DMS153 (cell line): ENCODE results near the gene EYS.

Experiments used
- DNase-seq: peaks from one replicate; lab custom pipeline; 2025; lab: John Stamatoyannopoulos, UW

Gene EYS

DNA sequence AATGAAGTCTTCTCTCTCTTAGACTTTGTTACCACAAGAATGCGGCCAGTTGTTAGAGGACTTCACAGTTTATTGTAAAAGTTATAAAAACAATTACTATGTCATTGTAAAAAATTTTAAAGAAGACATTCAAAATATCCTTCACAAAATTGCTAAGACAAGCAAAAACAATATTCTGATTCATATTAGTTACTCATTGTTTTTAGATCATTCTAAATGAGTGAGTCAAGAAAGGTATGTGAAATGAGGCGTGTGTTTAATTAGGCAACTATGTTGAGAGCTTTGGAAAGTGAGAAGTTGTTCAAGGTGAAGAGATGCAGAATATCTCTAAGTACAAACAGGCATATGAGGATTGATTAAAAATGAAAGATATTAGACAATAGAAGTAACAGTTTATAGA lies 875.3 kb downstream of the EYS start:
- DNase-seq, result no peak

DNA sequence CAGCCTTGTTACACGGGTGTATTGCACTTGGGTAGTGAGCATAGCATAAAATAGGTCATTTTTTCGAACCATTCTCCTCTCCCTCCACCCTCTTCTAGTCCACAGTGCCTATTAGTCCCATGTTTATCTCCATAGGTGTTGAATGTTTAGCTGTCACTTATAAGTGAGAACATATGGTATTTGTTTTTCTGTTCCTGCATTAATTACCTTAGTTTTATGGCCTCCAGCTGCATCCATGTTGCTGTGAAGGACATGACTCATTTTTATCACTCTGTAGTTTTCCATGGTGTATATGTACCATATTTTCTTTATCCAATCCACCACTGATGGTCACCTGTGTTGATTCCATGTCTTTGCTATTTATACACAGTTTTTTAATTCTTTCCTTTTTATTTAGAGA lies 889.5 kb downstream of the EYS start:
- no peak for DNase-seq

DNA sequence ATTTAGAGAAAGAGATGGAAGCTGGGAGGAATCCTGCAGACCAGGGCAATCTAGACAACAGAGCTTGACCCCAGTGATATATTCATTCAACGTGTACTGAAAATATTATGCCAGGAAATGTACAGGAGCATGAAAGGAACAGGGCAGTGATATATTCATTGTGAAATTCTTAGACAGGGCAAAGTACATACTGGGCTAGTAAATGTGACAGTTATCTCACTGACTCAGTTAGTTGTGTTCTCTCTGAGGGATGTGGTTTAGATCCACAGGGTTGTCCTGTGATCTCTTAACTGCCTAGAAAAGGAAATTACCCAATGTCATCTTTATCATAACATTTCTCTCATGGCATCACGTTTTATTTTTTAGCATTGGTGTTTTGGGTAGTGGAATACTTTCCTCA lies 891.3 kb downstream of the EYS start:
- DNase-seq, result no peak

DNA sequence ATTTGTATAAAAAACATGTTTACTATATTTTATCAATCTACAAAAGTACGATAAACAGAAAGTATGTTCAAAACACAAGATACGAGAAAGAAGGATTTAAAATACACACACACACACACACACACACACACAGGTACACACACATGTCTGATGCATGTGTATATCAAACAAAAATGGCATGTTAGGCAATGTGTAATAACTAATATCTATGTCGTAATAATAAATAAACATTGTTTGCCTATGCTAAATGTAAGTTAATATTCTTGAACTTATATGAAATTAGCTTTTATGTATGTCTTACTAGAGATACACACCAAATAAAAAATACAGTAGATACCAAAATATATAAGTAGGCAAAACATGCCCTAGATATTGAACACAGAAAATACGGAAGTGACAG lies 894.9 kb downstream of the EYS start:
- no peak for DNase-seq

DNA sequence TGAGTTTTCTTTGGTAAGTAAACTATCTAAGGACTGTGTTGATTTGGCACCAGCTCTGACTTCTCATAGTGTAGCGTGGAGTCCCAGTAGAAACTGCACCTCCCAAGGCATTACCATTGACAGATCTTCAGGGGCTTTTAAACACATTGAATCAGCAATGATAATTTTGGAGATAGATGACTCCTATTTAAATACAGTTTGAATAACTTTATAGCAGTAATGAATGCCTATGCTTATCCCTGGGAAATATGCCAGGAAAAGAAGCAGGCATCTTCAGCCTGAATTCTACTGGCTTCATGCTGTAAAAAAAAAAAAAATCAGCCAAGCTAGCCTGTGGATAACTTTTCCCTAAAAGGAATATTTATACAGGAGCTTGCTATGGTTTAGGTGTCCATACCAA lies 895.9 kb downstream of the EYS start:
- DNase-seq, result no peak

DNA sequence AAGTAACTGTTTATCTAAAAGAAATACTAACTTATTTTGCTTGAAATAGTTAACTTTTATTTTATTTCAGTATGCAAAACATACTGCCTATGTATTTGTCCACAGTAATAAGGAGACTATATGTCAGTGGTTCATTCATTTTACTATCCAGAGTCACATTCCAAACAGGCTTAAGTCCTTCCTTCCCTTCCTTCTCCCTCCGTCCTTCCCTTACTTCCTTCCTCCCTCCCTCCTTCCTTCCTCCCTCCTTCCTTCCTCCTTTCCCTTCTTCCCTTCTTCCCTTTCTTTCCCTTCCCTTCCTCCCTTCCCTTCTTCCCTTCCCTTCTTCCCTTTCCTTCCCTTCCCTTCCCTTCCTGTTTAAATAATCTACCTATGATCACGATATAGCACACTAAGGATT lies 899.2 kb downstream of the EYS start:
- DNase-seq, result no peak

DNA sequence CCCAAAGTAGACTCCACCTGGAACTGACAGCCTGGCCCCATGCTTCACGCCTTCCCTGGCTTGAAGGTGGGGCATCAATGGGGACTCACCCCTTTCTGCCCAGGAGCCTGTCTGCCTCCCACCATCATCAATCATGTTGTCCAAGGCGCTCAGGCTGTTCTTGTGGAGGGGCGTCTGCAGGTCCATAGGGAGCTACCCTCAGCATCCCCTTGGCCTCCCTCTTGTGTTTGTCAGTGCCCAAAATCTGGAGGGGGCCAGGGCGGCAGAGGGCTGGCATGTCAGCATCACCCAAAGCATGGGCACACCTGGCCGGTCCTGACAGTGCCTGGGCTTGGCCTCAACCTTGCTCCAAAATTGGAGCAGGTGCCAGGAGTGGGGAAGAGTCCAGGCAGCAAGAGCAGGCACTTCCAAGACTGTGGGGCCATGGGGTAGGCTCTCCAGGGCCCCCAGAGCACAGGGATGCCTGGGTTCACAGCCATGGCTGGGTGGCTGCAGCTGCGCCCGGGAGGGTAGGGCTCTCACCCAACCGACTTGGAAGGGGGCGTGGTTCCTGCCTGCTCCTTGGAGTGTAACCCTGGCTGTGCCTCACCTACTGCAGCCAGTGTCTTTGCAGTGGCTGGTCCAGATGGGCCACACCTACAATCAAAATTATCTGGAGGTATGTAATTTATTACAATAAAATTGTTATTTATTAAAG lies 903.4 kb downstream of the EYS start:
- DNase-seq, result no peak

DNA sequence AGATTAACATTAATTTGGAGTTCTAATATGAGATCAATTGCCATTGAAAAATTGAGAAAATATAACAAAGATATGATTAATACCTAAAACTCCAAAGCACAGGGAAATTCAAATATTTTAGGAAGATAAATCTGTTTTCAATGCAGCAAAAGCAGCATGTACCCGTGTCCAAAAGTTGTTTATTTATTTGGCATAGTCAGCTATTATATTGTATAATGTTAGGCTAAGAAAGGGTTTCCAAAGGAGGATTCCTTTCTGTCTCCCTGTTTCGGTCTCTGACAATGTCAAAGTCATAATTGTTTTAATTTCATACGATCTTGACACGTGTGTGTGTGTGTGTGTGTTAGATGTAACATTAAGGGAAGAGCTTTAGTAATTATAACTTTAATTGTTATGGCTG lies 914.5 kb downstream of the EYS start:
- DNase-seq, result no peak

DNA sequence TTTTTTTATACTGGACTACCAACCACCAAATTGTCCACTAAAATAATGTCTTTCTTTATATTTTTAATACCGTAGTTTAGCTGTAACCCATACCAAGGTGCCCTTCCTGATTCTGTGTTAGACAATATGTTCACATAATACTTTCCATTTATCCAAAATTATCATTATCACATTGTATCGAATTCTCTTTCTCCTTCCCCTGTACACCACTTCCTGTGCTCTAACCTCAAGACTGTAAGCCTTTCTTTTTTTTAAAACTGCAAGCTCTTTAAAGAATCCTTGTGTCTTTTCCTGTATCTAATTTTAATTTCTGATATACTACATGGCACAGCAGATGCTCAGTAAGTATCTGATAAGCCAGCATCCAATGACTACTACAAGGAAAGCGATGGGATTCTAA lies 917.5 kb downstream of the EYS start:
- no peak for DNase-seq

DNA sequence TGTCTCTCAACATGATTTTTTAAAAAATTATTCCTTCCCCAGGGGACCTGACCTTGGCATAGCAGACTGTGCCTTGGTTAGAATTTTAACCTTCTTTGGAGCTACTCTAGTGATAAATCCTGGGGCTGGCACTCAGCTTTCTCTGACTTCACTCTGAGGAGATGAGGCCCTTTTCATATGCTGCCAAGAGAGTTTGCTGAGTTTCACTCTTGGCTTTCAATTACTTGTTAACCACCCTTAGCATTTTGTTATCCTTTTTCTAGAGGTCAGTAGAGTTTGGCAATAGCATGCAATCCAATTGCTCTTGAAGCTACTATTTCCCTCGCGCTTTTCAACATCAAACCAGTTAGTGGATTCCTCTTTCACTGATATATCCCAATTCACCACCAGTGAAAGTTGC lies 920.3 kb downstream of the EYS start:
- DNase-seq, result no peak

DNA sequence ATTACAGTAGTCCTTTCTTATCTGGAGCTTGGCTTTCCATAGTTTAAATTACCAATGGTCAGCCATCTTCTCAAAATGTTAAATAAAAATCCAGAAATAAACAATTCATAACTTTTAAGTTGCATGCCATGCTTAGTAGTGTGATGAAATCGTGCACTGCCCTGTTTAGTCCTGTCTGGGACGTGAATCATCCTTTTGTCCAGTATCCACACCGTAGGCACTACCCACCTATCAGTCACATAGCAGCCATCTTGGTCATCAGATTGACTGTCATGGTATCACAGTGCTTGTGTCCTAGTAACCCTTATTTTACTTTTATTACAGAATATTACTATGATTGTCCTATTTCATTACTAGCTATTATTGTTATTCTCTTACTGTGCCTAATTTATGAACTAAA lies 924.1 kb downstream of the EYS start:
- no peak for DNase-seq

DNA sequence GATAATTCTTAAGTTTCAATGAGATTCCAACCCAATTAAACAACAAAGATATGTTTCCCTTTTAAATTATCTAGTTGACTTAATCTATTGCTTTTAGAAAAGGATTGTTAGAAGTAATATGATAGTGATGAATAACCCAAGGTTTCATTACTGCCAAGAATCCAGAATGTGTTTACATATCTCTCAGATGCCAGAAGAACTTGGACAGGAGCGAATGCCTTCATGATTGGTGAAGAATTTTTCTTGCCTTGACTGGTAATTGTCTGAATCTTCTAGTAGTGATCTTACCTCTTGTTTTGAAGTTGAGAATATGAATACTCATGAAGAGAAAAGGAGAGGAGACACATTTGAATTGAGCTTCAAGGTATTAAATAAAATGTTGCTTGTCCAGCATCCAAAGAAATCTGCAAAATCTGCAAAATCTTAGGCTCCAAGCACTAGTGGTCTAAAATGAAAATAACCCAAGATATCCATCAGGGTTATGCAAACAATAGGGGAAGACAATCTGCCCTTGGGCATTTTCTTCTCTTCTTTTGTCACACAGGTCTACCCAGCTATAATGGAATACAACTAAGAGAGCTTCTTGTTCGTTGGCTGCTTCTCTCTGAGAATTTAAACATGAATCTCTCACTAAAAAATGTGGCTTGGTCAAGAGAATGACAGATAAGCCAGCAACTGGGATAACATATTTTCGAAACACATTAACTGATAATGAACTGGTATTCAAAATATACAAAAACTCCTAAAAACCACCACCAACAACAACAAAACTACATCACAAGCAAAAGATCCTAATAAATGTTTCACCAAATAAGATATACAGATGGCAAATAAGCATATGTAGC lies 928.9 kb downstream of the EYS start:
- DNase-seq, result no peak

DNA sequence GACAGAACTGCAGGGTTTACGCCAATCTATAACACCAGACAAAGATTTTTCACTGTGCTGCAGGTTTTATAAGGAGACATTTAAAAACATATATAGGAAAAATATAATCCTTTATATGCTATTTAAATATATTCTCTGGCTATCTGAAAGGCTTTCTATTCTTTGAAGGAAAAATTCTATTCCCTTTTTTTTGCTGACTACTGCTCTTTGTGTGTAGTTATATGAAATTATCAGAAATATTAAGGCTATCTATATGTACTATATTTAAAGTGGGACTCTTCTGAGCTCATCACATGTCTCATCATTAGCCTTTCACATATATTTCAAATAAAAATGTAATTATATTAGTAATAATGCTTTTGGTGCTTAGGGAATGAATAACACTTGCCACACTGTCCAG lies 930.7 kb downstream of the EYS start:
- no peak for DNase-seq

DNA sequence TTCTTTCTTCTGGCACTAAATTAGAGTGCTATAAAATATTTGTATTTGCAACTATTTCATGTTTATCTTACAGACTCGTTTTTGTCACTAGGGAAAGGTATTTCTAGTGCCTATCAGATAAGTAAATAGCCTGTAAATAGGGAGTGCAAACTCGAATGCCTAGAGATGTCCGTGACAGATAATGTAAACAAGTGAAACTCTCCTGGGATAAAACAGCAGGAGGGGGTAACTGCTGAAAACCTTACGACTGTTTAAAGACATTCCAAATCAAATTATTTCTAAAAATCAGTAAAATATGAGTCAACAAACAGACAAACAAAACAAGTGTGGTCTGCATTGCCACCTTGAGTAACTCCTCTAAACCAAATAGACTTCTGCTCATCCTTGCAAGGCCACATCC lies 932.1 kb downstream of the EYS start:
- no peak for DNase-seq

DNA sequence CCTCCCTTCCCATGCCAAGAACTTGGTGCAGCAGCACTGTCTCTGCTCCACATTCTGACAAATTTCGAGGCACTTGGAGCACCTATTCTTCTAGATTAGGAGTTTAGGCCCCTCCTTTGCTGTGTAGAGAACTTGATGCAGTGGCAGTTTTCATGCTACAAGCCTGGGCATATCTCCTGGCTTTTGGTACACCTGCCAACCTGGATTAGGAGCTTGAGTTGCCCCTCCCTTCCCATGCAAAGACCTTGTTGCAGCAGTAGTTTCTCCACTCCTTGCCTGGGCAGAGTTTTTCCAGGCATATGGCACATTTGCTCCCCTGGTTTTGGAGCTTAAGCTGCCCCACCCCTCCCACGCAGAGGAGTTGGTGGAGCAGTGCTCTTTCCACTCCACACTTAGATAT lies 956.1 kb downstream of the EYS start:
- DNase-seq, result no peak

DNA sequence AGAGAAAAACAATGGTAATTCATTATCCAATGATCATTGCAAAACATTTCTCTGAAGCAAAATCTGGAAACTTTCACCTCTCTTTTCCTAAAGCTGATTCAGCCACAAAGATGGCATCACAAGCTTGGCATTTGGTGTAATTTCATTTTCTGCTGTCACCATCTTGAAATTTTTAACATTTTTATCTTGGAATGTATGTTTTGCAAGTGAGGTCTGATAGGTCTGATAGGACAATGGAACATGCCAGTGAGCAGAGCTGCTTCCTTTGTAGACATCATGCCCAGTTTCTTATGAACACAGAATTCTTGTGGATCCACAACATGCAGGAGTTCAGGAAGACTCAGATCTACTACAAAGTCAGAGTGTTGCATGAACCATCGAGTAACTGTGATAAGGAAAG lies 969.6 kb downstream of the EYS start:
- no peak for DNase-seq

DNA sequence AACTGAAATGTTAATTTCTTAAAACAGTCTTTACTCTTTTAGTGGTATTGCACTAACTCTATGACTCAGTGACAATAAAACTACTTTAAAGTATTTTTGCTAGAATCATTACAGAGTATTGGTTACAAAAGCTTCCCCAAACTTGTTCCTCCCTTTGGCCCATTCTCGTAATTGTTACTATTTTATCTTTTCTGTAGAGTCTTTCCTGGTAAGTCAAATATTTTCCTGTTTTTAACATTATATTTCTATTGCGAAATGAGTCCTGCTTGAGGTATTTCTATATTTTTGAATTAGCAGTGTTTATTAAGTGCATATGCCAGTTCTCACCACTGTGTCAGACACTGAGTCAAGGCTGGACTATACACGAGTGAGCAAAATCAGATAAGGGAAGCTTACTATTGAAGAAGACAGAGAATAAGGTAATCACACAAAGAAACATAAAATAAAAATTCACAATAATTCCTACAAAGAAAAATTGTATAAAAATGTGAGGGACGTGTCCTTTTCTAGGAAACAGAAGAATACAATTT lies 970.5 kb downstream of the EYS start:
- DNase-seq, result no peak

DNA sequence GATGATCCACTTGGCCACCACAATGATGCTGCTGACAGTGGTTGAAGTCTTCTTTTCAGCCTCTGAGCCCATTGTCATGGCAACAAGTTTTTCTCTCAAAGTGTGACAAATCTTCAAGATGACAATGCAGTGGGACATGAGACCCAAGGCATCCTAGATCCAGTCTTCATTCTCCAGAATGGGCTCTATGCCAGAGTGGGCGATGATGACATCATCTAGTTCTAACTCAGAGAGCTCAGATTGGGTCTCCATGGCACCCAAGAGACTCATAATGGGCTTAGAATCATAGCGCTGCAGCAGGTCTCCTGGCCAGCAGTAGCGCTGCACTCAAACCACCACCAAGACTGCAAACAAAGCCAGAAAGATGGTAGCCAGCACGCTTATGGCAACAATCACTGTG lies 973.6 kb downstream of the EYS start:
- no peak for DNase-seq

DNA sequence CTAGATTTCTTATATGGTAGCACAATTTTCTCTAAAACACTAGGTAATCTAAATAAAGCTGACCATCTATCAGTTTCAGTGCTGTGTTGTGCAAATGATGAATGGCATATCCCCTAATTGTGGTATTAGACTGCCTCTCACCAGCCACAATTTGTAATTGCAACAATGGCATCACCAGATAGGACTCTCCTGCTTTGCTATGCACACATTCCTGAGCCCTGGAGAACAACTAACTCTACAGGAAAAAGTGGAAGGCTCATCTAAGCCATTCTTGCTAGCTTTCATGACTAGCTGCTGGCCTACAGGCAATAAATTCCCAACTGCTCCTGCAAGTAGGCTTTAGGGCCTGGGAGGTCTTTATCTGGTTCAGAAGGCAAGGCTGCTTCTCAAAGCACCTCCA lies 974.1 kb downstream of the EYS start:
- no peak for DNase-seq

DNA sequence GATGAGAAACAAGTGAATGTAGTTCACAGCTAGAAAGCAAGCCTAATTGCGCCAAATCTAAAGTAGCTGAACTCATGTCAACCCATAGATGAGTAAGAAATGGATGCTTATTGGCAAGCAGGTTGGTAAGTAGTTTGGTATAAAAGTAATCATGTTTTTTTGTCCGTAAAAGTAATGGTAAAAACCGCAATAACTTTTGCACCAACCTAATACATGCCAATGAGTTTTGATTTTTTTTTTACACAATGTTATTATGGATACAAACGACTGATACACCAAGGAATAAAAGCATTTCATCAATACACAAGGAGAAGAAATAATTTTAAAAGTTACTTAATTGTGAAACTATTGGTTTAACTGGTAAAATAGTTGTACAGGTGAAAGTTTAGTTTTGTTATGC lies 977.5 kb downstream of the EYS start:
- no peak for DNase-seq

DNA sequence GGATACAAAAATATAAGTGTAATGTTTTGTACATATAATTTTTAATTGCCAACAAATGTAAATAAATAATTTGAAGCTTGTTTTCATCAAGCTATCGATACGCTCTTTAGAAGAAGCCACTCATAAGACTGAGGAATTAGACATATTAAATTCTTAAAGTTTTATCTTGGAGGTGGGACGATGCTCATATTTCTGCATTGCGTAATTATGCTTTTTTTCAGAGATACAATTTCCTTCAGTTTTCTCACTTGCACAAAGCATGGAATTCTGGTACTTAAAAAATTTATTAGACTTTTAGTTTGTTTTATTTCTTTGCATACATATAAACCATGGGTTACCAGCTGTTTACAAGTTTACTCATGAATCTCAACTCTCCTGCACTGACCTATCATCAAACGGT lies 980.0 kb downstream of the EYS start:
- DNase-seq, result no peak

DNA sequence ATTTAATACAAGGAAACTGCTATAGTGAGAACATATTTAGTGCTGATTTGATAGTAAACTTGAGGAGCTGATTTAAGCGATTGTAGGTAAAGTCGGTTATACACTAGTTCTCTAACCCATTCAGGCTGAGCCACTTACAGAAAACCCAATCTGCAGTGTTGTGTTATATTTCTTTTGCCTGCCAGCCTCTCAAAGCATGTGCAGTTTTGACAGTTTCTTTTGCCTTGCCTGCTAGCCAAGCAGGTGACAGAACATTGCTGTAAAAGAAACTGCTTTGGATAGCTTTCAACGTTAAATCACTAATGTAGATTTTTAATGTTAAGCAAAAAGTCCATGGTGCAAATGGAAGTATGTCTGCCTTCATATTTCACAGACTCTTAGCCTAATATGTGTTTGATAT lies 982.9 kb downstream of the EYS start:
- no peak for DNase-seq

DNA sequence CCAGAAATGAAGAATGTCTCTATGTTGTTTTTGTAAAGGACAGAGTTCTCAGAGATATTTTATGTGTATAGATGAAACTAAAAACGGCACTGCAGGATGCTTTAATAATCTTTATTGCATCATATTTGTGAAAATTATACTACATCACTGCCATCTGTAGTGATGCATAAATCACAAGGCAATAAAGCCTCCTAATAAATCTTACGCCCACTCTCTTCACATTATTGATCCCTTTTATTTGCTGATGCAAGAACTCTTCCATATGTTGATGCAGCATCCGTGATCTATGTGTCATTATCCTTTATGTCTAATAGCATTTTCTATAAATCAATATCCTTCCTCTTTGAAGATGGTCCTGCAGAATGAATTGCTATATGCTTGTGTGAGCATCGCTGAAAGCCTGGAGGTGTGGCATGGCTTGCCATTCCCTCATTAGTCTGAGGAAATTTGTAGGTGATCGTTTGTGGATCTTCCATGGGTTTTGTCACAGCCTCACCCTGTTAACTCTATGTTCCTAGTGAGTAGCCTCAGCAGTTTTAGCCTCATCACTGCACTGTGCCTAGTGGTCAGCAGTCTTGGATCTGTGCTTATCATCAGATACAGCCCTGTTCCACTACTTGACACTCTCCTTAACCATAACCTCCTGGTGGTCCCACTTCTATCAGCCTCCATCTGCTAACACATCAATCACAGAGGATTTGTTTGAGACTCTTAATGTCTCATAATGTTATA lies 983.5 kb downstream of the EYS start:
- DNase-seq, result no peak
